Right ventricle myocardium inferior (tissue), 1 donor: ENCODE data around the gene INS. TPM values are rescaled to one million over a fixed set of nuclear protein-coding genes. Genes with fewer than 3 reads are reported as not detected.

Experiments
- ATAC-seq: fragments of 200-7000 bp; cut with Tn5 transposase; one replicate; pipeline ENCODE4 v1.9.1; 2020; ENCODE audit warnings: mild to moderate bottlenecking, moderate library complexity
- DNase-seq: peaks from one replicate; pipeline ENCODE4 v3.0.0; 2021; ENCODE audit errors: missing footprints
- intact Hi-C: fragments of 100-400 bp; cut with DNase I; formaldehyde crosslinking; loops from one replicate; pipeline ENCODE4 v1.11.0; 2022
- total RNA-seq: library from RNA; stranded (reverse); fragmentation: NEBNext Ultra II Directional; extraction: Animal tissue kit (Norgen Biotek cat#: 25700); gene quantifications from one replicate; pipeline ENCODE4 v1.2.1, GENCODE V29; 2021
- donor health status: DM: no; HTN: yes; CAD: no; lungs with severe emphysema.

INS gene
- total RNA-seq, 1 donor from 2014 or later: not detected

DNA sequence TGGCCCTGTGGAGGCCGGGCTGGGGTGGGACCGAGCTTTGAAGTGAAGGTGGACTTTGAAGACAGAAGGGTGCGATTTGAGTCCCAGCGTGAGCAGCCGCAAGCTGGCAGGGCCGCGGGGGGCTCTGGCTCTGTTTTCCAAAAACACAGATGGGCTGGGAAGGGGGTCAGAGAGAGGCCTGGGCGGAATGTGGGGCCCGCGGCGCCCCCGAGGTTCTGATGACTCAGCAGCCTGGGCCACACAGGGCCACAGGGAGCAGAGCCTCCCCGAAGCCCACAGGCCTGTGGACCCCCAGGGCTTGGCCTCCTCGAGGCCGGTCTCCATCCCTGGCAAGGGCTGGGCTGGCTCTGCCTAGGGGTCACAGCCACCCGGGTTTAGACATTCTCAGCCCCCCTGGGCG, 6.1 kb downstream of the INS start:
- intact Hi-C loops: no loop called here

DNA sequence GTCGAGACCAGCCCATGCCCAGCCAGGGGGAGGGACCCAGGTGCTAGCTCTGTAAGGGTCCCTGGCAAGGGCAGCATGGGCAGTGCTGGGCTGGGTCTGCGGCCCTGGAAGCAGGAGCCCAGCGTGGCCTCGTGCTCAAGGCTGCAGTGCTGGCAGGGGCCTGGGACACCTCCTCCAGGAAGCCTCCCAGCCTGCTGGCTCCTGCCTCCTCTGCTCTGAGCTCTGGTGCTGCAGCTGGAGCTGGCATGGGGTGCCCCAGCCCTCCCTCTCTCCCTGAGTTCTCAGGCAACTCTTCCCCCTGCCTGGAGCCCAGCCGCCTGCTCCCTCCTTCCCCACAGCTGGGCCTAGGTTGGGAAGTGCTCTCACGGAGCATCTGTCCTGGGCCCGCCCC, 6.8 kb downstream of the INS start:
- DNase-seq: no peak
- intact Hi-C loops: no loop called here
- no peak for ATAC-seq

More for the DNA sequence above, 6.1 kb downstream of the INS start:
- ATAC-seq: no peak
- no peak for DNase-seq

DNA sequence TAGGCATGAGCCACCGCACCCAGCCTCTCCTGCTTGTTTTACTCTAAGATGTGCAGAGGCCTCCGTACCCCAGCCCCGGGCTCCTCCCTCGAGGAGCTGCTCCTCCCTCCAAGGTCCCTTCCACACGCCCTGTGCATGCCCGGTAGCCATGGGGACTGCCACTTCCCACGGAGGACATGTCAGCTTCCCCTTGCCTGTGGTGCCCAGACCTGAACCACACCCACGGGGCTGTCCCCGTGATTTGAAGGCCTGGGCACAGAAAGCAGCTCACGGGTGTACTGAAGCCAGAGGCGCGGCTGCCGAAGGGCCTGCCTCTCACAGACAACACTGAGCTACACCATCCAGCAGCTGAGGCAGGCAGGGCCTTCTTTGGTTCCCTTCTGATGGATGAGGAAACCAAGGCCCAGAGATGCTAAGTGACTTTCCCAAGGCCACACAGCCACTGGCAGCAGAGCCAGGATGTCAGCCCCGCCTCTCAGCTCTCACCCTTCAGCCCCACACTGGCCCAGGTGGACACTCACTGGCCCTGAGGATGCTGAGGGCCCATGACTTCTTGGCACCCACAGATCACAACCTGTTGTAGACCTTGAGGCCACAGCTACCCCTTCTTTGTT, 7.3 kb downstream of the INS start:
- intact Hi-C loops: no loop called here
- ATAC-seq: no peak
- DNase-seq: no peak

DNA sequence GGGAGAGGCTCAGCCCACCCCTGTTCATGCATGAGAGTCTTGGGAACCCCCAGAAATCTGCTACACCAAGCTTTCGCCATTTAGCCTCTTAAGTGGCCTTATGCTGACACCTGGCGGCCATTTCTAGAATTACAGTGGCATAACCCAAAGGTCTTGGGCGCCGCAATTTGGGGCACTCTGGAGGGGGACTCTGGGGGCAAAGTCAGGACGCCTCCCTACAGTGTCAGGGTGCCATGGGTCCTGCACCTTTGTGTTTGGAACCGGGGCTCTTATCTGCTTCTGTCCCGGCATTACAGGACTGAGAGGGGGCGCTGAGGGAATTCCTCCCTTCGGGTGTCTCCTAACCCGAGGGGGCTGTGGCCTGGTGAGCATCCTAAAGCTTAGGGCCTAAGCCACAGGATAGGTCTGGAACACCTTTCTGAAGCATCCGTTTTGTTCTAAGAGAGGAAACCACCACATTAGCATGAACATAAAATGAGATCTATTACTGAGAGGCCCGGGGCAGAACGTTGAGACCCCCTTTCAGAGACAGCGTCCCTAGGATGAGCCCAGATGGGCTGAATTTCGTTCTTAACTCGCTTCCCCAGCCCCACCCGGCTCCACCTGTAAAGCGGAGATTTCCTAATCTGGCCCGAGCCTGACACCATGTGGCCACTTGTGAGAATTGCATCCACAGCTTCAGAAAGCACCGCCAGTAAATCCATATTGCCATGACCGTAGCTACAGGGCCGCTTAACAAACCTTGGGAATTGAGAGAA, 9.3 kb downstream of the INS start:
- intact Hi-C loops: loop anchor here (1.0 to 2.0 kb wide), 2 partner anchors 269 to 314 kb away; no protein-coding TSS in a partner anchor
- ATAC-seq (peak; percentile 53), DNase-seq (no peak)

DNA sequence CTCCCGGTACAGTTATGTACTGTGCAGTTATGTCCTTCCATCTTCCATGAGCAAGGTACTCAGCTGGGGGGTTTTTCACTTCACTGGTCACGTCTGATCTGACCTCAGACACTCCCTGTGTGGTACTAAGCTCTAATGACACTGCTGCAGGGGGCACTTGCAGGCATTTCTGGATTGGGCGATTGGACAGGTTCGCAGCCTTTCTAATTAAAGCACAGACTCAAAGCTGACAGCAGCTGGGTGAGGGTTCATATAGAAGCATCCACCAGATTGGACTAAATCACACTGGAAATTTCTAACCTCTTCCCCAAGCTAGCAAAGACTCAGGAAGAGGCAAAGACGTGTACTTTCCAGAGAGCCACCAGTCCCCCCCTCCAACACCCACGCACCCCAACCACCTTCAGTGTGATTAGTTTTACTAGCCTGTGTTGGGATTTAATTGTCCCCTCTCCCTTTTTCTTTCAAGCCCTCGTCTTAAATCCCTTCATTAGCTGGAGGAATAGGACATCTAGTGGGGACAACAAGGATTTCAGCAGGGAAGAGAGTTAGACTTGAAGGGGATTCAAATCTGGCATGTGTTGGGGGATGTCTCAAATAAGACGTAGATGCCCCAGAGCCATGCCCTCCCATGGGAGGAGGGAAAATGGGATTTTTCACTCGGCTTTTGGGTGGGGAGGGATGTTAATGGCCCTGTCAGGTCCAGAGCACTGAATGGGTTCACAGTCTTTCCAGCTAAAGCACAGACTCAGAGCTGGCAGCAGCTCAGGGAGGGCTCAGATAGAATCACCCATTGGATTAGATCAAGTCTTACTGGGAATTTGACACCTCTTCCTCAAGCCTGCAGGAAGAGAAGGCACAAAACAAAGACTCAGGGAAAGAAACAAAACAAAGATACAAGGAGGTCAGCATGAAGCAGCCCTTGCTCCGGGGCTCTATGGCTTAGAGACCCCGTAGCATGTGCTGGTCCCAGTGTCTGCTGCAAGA, 10.9 kb downstream of the INS start:
- DNase-seq (no peak), ATAC-seq (no peak)
- intact Hi-C loops: loop anchor here (2.0 kb wide), 1 partner anchor 267 kb away; no protein-coding TSS in a partner anchor

DNA sequence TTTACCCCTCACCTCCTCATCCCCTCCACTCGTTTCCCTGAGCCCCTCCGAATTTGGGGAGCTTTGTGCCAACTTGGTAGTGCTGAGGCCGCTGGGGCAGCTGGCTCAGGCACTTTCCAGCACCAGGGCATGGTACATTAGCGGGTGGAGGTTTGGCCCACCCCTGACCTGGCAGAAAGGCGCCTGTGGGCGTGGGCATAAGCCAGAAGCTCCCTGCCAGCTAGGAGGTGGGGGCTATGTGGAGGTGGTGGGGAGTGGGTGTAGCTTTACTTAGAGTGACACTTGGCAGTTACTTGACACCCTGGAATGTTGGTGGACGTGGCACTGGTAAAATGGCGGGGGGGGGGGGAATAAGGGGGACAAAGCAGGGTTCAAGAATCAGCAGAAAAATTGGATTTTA, 11.5 kb downstream of the INS start:
- DNase-seq (peak; percentile 63), ATAC-seq (no peak)
- intact Hi-C loops: no loop called here

DNA sequence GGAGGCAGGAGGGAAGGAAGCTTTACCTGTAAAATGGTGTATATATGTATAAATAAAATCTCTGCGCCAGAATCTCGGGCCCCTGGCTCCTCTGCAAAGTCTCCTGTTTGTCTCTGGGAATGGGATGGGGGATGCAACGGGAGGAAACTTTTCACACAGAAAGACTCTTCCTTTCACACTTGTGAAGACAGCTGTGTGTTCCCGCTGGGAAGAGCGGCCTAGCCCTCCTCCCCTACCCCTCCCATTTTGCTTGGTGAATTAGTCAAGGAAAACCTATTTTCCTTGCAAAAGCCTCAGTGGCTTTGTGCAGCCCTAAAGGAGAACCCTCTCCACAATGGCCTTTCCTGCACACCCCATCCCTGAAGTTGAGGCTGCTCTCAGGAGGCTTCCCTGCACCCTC, 12.4 kb downstream of the INS start:
- ATAC-seq (no peak), DNase-seq (peak; percentile 3)
- intact Hi-C loops: no loop called here

DNA sequence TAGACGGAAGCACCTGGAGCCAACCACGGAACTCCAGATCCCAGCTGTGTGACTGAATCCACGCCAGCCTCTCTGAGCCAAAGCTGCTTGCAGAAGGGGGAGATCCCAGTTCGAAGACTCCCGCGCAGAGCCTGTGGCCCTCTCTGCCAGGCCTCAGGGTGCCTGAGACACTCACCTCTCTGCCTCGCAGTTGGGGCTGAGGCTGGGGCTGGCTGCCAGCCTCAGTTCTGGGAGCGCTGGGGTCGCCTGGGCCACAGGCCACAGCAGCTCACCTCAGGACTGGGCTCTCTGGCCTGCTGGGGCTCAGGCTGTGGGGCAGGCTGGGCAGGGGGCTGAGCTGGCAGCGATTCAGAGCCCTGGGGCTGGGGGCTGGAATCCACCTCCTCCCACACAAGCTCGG, 13.6 kb downstream of the INS start:
- peak; percentile 25 for DNase-seq
- no peak for ATAC-seq
- intact Hi-C loops: no loop called here

DNA sequence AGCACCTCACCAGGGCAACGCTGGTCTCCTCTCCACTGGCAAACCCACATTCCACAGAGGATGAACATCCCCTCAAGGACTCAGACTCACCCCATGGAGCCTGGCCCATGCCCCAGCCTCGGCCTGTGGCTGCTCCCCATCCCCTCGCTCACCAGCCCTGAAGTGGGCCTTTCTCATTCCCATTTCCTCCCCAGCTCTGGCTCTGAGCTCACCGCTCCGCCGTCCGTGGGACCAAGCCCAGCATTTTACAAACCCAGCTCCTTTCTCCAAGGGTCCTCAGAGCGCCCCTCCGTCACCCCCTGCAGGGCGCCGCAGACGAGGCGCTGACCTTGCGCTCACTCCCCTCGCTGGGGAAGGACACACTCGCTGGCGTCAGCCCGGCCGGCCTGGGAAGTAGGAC, 15.0 kb downstream of the INS start:
- DNase-seq: peak; percentile 64
- no peak for ATAC-seq
- intact Hi-C loops: no loop called here

DNA sequence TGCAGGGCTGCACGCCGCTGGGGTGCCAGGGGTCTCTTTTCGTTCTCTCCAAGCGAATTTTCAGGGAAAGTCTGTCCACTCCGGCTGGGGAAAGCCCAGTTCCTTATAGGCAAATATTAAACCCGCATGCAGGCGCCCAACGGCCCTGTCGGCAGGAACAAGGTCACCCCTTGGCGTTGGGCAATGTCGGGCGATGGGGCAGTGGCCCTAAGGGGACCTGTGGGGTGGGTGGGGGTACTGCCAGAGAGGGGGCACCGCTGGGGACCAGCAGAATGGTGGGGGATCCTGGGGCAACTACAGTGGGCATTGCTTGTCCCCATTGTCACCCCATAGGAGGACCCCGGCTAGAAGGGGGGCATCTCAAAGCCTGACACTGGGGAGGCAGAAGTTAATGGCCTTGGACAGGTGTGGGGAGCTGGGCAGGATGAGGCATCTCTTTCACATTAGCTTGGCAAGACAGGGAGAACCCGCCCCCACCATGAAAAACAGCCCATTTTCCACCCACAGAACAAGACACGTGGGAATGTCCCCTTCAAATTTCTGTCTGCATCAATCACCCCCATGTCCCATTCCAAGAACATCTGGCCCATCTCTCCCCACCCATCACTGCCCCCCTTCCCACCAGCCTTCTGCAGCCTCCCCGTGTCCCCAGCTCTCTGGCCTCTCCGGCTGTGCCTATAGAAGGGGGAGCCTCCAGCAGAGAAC, 16.3 kb downstream of the INS start:
- ATAC-seq: no peak
- DNase-seq: peak; percentile 56
- intact Hi-C loops: no loop called here

DNA sequence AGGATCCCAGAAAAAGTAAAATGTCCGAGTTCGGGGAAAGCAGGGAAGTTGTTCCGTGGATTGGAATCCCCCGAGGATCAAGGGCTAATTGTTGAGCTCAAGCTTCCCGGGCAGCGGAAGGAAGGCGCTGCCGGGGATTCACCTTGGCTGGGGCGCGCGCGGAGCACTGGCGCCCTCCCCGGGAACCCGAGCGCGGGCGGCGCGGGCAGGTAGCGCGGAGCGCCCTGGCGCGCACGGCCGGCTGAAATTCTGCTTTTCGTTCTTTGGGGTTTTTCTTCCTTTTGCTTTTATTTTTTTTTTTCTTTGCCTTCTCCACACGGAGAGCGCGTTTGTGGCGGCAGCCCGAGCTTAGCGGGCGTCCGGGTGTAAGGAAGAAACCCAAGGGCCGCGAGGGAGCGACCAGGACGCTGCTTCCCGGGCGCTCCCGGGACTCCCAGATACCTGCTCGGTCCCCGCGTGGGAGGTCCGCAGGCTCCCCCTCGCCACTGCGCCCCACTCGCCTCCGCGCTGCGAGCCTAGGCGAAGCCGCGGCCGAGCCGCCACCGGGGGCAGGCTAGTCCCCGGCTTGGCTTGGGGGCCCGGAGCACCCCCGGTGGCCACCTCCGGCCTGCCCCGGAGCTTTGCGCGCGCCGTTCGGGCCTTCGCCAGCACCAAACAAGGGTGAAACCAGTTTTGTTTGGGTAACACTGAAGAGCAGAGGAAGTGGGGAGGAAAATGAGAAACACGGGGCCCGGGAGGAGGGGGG, 17.0 kb downstream of the INS start:
- ATAC-seq: no peak
- peak; percentile 55 for DNase-seq

DNA sequence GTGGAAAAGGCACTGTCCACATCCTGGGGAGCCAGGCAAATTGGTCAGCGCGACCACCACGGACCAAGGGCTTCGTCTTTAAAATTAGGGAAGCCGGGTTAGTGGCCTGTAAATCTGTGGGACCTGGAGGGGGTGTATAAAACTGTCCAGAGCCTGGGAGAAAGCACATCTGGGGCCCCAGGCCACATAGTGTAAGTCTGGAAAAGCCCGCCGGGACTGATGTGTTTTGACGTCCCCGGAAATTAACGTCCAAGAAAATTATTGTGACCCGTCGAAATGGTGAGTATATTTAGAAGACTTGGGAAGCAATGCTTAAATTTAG, 17.6 kb downstream of the INS start:
- intact Hi-C loops: no loop called here
- ATAC-seq (no peak), DNase-seq (no peak)

More for the DNA sequence above, 17.0 kb downstream of the INS start:
- intact Hi-C loops: no loop called here

DNA sequence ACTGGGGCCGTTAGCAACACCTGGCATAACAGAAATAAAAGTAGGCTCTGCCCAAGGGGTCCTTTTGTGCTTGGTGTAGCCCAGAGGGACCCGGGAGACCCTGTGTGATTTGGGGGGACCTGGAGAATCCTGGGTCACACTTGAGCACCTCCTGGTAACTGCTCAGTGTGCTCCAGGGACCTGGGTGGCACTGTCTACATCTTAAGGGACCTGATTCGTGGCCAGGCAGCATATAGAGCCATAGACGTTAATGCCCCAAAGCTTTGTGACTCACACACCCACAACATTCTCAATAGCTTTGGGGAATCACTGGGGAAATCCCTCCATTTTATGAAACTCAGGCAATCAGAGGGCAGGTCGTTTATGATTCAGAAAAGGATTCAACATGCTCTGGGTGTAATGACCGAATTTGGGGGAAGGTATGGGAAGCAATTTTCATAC, 18.2 kb downstream of the INS start:
- DNase-seq (no peak), ATAC-seq (no peak)
- intact Hi-C loops: no loop called here

DNA sequence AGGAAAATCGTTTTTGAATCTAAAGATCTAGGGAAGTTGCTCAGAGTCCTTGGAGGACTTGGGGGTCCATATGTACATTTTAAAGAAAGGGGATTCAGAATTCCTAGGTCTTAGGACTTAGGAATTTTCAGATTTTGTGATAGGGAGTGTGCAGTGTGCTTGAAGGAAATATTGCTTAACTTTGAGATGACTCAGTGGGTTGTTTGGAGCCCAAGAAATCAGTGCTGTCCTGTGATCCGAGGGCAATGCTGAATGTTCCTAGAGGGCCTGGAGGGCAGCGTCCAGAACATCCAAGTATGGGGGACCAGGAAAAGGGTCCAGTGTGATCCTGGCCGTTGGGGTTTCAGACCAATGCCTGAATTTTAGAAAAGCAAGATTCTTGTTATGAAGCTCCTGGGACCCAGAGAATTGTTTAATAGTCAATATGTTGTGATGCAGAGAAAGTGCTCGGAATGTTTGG, 18.7 kb downstream of the INS start:
- intact Hi-C loops: no loop called here
- ATAC-seq: no peak

DNA sequence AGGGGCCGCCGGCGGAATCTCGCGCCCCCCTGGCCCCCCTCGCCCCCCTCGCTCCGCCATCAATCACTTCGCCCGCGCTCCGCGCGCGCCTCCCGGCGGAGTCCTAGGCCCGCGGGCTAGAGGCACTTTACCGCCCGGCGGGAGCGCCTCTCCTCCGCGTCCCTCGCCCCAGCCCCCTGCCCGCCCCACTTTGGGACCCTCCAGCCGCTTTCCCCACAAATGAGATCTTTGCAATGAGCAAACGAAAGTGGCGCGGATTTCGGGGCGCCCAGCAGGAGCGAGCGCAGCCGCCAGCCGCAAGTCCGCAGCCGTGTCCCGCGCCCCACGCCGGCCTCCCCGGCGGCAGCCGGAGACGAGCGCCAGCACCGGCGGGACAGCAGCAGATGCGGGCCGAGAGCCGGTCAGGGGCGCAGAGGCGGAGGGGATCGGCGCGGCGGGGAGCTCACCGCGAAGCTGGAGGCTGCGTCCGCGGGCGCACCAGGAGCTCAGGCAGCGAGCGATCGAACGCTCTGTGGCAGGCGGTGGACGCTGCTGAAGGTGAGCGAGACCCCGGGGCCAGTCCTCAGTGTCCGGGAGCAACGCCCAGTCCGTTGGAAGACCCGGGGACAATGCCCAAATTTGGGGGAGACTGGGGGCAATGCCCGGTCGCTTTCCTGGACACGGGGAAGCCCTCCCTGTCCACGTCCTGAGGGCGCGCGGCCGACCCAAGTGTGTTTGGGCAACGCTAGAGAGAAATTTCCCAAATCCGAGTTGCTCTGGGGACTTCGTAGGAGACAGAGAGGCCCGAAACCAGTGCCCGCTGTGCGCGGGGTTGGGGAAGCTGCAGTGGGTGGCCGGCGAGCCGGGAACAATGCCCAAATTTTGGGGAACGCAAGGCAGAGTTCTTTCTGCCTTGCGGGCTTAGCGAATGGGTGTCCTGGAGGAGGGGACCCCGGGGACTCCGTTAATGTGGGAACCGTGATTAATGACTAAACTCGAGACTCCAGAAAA, 20.3 kb downstream of the INS start:
- no peak for DNase-seq
- intact Hi-C loops: no loop called here
- ATAC-seq: no peak

More for the DNA sequence above, 18.7 kb downstream of the INS start:
- DNase-seq: no peak

DNA sequence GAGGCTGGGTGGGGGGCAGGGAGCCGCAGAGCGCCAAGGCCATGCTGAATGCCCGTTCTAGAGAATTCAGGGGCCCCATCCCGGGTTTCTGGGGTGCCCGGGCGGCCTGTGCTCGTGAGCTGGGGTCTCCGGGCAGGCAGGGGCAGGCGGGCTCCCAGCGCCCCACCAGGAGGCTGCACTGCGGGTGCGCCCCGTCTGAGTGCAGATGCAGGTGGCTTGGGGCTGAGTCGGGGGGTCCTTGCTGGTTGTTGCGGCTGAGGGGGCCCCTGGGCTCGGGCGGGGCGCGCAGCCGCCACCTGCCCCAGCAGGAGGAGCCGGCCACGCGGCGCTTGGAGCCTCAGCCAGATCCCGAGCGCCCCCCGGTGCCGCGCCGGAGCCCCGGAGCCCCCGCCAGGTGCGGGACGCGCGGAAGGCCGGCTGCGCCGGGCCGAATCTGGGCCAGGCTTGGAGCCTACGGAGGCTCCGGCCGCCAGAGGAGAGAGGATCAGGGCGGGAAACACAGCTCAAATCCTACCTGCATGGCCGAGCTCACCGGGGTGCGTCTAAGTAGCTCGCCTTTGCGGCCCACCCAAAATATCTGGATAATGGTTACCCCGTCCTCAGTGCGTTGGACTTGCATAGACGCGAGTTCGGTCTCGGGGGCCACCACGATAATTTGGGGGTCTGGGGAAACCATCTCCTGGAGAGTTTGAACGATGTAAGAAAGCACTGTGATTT, 21.2 kb downstream of the INS start:
- no peak for DNase-seq
- ATAC-seq: no peak
- intact Hi-C loops: loop anchor here (5.0 kb wide), 1 partner anchor 257 kb away; no protein-coding TSS in a partner anchor
